ENCODE data around the gene ZNF282.
"Not testable (repeated sequence)": the region's sequence is repeated elsewhere in the genome, so short reads cannot be mapped to it uniquely, and the experiment has no call there.

ZNF282 gene

GRCh38 chr7:149261316-149261828, 66.0 kb downstream of the ZNF282 start:
- no peak for DNase-seq

GRCh38 chr7:149261829-149262617, 66.7 kb downstream of the ZNF282 start, which contains the start of gene ZNF783:
Gene ZNF783 (plus strand): TSS chr7:149262196. CDS start chr7:149262334, 138 bp downstream.
- peak in 1 of 2 experiments; percentile 68 for DNase-seq

- DNase-seq, result no peak
These were observed 71.1 kb downstream of the ZNF282 start for GRCh38 chr7:149266451-149266850.

DNA sequence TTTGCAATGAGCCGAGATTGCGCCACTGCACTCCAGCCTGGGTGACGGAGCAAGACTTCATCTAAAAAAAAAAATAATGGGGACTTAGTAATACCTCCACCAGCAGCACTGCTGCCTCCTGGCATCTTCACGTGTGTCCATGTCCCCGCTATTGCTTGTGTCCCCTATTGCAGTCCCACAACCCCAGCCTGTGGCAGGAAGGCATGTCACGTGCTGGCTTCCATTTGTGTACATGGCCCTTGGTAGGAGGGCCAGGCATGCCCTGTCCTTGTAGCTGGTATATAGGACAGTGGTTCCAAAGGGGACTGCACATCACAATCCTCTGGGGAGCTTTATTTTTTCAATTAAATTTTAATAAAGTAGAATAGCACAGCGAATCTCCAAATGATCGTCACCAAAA, 72.4 kb downstream of the ZNF282 start:
- DNase-seq, result no peak

- DNase-seq, result not testable (repeated sequence)
These were observed 79.1 kb downstream of the ZNF282 start for GRCh38 chr7:149274424-149274823.
